HK-2 (cell line): ENCODE results near the gene MNT.

Experiments used
- DNase-seq: peaks from one replicate; pipeline ENCODE4 v3.0.0-alpha.2; 2018; ENCODE audit not compliant: unreplicated experiment

The MNT gene

DNA sequence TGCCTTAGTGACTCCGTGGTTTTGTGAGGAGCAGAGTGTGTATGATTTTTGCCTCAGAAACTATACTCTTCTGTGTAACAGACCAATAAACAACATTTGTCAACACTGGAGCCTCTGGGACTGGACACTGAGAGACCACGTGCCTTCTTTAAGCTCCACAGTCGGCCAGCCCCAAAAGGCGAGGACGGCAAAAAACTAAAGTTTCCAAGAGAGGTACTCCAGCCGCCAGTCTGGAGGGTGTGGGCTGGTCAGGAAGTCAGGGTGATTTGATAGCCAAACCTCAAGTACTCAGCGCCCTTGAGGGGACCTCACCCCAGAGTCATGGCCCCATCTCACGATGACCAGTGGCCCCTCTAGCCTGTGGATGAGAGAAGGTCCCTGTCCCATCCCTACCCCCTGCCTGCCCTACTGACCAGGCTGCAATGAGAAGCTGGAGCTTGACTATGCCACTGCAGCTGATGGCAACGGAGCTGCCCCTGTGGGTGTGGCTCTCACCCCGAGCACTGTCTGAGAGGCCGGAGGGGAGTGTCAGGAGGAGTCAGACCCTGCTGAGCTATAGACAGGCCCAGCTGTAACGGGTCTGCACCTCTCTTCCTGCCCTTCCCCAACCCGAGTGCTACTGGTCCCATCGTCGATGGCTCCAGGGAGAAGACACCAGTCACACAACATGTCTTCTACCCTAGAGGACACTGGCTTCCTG is 19.8 kb downstream of the MNT start:
- no peak for DNase-seq

DNA sequence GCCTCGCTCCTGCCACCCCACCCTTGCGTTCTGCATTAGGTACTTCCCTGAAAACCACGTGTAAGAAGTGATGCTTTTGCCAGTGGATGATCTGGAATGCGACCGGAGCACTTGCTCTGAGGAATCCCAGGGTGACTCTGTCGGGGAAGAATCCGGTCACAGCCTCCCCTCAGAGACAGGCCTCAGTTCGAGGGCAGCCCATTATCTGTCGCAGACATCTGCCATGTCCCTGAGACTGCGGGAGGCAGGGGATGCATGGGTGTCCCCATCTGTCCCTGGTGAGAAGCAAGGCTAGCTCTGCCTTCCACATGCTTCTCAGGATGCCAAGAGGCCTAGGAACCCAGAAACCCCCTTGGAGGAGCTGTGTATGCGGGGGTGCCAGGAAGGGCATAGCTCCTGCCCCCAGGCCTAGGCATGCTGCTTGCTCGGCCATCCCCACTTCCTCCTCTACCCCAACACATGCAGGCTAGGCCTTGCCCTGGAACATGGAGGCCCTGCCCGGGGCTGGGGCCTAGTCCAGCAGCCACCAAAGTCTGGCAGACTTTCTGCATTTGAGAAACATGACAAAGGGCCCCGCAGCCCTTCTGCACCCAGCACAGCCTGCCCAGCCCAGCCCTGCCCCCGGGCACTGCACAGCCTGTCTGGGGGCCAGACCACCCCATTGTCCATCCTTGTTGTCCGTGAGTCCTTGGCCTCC is 20.5 kb downstream of the MNT start:
- DNase-seq: no peak

DNA sequence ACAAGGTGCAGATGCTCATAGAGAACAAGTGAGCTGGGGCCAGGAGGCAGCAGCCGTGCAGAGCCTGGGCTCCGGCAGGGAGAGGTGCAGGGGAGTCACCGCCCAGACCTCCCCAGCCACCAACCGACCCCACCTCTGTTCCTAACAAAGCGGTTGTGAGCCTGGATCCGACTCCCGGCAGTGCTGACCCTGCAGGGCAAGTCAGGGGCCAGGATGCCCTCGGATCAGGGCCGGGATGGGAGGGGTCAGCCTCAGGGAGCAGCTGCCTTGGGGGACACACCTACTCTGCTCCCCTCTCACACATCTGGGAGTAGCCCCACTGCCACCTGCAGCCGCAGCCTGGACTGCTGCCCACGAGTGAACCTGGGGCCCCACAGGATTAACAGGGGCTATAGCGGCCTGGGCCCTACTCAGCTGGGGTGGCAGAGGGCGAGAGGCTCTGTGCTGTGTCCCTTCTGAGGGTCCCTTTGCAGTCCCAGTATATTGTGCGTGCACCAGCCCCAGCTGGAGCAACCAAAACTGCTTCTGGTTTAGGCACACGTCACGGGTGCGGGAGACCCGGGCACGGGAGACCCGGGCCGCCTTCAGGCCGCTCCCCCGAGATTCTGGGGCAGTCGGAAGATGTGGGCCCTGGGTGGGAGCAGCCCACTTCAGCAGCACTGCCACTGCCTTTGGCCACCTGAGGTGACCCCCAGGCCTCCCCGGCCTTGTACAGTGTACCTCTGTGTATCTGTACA is 21.2 kb downstream of the MNT start:
- DNase-seq: no peak

DNA sequence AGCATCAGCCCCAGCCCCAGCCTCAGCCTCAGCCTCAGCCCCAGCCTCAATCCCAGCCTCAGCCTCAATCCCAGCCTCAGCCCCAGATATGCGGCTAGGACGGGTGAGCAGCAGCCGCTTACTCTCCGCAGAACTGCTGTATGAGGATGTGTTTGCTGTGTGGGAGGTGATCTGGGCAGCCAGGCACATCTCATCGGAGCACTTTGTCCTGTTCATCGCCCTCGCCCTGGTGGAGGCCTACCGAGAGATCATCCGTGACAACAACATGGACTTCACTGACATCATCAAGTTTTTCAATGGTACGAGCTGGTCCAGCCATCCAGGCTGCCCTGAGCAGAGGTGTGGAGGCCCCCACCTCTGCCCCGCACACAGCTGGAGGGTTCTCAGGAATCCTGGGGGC is 22.0 kb downstream of the MNT start:
- no peak for DNase-seq

DNA sequence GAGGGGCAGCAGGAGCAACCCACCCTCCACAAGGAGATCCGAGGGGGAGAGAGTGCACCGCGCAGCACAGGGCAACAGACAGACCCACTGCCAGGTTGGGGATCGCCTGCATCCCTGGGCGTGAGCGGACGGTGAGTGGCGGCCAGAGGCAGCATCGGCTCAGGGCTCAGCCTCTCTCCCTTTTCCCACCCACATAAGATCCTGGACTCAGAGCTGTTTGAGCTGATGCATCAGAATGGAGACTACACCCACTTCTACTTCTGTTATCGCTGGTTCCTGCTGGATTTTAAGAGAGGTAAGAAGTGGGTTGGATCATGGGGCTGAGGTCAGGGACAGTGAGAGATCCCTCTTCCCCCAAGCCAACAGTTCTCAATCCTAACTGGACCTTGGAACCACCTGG is 23.2 kb downstream of the MNT start:
- no peak for DNase-seq

DNA sequence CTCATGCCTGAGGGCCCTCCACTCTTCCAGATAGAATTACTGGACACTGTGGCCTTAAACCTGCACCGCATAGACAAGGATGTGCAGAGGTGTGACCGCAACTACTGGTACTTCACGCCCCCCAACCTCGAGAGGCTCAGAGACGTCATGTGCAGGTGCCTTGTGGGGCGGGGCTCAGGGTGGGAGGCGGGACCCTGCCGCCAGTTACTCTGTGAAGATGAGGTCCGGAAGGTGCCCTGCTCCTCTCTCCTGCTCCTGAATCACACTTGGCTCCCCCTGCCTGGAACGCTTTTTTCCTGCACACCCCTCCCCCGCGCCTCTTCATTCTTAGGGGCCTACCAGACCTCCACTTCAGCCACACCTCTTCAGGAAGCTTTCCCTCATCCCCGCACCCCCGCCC is 24.8 kb downstream of the MNT start:
- DNase-seq: no peak

DNA sequence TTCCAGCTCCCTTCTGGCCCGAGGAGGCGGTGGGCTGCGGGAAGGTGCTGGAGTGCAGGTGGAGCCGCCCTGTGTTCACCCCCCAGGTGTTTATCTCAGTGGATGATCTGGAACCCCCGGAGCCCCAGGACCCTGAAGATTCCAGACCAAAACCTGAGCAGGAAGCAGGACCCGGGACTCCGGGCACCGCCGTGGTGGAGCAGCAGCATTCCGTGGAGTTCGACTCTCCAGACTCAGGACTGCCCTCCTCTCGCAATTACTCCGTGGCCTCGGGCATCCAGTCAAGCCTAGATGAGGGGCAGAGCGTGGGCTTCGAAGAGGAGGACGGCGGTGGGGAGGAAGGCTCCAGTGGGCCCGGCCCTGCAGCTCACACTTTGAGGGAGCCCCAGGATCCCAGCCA is 25.5 kb downstream of the MNT start:
- no peak for DNase-seq

DNA sequence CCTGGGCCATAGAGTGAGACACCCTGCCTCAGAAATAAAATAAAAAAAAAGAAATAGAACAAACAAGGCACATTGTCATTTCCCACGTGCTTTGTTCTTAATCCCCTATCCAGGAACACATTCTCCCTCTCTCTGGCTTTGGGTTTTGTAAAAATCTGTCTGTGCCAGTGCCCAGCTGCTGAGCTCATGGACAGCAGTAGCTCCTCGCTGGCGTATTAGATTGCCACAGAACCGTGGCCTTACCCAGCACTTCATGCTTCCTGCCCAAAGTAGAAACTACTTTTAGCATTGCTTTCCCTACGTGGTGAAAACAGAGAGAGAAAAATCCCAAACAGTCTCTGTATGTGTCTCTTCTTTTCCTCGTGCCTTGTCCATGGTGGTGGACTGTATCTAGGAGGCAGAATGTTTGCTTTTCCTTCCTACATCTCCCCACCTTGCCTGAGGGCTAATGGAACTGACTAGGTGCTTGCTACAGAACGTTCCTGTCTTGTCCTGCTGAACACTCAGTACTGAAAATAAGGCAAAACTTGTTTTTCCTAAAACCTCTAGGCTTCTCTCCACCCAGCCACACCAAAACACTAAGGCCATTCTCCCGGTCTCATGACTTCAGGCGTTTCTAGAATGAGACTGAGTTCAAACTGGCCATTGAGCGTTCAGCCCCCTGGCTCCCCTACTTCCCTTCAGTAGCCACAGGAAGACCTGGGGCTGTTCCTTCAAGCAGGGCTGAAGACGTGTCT is 26.1 kb downstream of the MNT start:
- no peak for DNase-seq

DNA sequence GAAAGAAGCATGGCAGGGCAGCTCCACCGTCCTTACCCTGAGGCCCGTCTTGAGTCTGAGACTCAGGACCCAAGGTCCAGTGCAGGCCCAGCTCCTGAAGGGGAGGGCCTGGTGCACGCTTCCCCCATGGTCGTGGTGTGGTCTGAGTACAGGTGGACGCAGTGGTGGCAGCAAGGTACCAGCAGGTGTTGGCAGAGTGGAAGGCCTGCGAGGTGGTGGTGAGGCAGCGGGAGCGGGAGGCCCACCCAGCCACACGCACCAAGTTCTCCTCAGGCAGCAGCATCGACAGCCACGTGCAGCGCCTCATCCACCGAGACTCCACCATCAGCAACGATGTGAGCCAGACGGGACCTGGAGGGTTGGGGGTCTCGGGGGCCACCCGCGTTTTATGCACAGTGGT is 27.7 kb downstream of the MNT start:
- no peak for DNase-seq

DNA sequence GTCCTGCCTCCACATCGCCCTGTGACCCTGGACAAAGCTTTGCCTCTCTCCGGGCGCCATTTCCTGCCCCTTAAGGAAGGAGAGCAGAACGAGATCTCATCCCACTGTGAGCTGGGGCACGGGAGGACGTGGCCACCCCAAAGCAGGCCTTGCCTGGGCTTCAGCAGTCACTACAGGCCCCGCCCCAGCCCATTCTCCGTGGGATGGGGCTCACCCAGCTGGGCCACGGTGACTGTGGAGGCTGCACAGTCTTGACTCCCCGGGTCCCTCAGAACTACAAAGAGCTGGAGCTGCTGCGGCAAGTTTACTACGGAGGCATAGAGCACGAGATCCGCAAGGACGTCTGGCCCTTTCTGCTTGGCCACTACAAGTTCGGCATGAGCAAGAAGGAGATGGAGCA is 28.2 kb downstream of the MNT start:
- DNase-seq: no peak

DNA sequence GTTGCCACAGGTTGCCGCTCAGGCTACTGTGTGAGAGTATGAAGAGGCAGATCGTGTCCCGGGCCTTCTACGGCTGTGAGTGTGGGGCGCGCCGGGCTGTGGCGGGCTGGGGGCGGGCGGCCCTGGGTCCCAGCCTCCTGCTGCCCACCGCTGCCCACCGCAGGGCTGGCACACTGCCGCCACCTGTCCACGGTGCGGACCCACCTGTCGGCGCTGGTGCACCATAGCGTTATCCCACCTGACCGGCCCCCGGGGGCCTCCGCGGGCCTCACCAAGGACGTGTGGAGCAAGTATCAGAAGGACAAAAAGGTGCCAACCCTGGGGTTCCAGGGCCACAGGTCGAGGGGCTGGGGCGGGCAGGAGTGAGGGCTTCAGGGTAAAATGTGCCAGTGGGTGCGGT is 28.7 kb downstream of the MNT start:
- no peak for DNase-seq

DNA sequence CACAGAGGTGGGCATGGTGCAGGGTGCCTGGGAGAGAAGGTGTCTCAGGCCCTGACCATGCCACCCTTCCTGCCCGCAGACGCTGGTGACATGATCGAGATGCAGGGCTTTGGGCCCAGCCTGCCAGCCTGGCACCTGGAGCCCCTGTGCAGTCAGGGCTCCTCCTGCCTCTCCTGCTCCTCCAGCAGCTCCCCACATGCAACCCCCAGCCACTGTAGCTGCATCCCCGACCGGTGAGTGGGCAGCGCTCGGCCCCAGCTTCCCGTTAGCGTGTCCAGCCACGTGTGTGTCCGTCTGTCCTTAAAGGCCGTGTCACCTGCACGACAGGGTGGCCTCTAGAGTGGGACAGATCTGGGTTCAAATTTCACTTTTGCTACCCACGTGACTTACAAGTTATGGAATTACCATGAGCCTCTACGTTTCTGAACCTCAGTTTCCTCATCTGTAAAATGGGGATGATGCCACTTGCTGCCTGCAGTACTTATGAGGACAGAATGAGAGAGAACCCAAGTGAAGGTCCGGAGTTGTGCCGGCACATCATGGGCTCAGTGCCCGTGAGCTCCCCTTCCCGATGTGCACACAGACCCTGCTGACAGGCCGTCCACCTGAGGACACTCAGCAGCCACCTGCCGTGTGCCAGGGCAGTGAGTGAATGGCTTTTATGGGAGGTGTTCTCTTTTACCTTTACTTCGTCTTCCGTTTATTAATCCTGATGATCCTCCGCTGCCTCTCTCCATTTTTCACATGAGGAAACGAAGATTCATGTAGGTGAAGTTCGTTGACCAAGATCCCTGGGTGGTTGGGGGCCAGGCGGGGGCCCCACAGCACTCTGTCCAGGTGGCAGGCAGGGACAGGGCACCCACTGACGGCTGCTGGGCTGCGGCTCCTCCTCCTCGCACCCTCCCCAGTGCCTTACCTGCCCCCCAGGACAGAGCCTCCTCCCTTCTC is 29.4 kb downstream of the MNT start:
- no peak for DNase-seq

DNA sequence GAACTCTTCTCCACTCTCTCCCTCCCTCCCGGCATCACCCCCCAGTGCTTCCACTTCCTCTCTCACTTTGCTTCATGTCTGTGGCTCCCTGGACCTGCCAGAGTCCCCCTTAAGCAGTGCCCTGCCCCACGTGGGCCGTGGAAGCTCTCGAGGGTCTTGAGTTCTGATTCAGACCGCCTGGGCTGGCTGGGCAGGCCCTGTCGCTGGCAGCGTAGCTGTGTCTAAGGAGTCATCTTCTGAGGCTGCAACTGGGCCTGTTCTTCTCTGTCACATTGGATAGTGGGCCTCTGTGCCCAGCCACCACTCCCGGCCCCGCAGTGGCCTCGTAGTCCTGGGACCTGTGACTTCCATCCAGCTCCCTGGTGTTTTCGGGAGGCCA is 30.7 kb downstream of the MNT start:
- DNase-seq: no peak

DNA sequence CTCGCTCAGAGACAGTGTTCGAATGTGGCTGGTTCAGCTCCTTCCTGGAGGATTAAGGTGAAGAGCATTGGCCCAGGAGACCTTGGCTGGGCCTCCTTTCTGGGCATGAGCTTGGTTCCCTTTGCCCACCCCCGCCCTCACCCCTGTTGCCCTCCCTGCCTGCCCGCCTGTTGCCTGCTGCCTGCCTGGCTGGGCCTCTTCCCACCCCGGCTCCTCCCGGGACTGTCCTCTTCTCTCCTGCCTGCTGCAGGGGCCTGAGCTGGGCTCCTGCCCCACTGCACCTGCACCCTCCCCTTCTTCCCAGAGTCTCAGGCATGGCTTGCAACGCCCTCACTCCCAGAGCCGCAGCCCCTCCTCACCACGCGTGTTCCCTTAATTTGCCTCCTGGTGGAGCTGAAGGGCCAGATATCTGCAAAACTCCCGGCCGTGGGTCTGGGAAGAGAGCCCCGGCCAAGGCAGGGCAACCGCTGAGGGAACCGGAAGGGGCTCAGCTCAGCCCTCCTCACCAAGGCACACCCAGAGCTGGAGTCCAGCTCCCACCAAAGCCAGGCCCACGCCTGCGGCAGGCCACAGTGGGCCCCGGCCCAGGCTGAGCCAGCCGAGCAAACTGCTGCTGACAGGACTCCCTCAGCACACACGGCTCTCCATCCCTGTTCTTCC is 31.2 kb downstream of the MNT start:
- no peak for DNase-seq

DNA sequence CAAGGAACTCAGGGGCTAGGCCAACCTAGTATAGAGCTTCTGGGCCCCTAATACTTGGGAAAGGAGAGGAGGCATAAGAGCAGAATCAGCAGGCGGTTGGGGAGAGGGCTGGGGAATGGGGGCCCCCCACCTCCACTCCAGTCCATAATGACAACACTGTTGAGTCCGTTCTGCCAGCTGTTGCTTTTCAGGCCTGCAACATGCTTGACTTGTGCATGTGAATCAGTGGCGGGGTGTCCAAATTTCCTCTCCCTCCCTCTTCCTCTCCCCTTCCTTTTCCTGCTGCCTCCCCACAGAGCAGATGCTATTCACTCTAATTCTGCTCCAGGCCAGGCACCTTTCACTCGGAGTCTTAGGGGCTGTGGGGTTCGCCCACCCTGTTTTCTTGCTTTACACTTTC is 31.8 kb downstream of the MNT start:
- DNase-seq: no peak

DNA sequence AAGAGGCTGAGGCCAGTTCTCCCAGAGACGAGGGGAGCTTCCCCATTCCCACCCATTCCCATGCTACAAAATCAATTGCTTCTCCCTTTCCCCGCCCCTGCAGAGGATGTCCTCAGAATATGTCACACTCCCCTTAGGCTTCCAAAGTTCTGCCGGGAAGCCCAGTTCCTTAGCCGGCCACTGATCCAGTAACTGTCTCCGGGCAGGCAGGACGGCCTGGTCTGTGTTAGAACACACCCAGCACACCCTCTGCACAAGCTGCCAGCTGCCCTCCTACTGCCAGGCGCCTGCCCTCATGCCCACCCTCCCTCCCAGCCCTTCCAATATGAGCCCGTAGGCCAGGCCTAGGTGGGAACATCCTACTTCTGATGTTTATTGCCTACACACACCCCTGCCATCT is 32.5 kb downstream of the MNT start:
- DNase-seq: no peak

DNA sequence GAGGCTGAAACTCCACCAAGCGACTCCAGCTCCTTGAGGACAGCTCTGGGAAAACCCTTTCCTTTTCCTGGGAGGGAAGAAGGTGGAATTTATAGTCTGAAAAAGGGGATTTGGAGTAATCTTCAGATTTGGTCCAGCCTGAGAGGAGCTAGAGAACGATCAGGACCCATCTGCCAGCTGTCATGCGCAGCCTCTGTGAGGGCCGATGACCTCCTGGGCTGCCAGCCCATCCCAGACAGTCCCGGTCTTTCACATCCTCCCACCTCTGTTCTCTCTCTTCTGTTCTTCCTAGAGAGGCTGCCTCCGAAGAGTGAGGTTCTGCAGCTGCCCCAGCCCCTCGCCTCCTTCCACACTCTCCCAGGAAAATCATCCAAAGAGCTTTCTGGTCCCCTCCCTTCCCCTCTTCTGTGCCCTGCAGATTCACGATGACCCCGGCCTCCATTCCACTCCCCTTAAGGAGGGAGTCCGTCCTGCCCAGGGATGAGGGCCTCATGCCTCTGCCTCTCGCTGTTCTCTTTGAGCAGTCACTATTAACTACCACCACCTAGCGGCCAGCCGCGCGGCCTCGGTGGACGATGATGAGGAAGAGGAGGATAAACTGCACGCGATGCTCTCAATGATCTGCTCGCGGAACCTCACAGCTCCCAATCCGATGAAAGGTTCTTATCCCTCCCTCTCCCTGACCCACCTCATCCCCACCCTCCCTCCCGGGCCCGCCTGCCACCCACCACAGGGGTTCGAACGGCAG is 33.9 kb downstream of the MNT start:
- no peak for DNase-seq

DNA sequence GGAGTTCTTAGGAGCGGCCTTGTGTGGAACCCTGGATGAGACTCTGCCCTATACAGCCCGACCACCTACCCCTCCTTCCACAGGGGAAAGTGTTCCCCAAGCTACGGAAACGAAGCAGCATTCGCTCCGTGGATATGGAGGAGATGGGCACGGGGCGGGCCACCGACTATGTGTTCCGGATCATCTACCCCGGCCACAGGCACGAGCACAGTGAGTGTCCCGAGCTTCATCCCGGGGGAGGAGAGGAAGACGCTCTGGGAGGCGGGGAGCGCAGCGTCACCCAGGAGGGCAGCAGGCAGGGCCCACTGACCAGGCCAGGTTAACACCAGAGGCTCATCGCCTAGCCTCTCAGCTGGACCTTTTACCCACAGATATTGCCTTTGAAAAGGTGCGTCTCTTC is 35.7 kb downstream of the MNT start:
- no peak for DNase-seq

DNA sequence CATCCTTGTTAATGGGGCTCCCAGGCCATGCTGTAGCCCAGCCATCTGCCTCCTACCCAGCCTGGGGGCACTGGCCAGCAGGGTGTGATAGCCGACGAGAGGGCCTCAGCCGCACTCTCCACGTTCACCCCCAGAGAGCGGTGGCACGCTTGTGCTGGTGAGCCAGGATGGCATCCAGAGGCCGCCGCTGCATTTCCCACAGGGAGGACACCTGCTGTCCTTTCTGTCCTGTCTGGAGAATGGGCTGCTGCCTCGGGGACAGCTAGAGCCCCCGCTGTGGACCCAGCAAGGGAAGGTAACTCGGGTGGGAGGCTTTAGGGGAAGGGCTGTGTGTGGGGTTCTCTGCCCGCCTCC is 36.1 kb downstream of the MNT start:
- no peak for DNase-seq
